Peyer's patch (tissue), 4 donors: ENCODE results near the gene MDN1. TPM values are rescaled to one million over a fixed set of nuclear protein-coding genes. Genes with fewer than 3 reads are reported as not detected.

Source experiments
- DNase-seq, 3 donors: peaks; one replicate each; pipeline ENCODE4 v3.0.0-alpha.2; 2017 to 2019
- H3K27ac ChIP-seq, 4 donors: fragments of 200-600 bp; sonication (generic); one replicate each; pipeline ENCODE4 v1.5.1; 2016 to 2019
- H3K27me3 ChIP-seq, 2 donors: fragments of 200-600 bp; sonication (generic); one replicate each; pipeline ENCODE4 v1.5.1; 2019
- H3K36me3 ChIP-seq, 3 donors: fragments of 200-600 bp; sonication (generic); one replicate each; pipeline ENCODE4 v1.5.1; 2016 to 2019
- H3K4me1 ChIP-seq, 4 donors: fragments of 200-600 bp; sonication (generic); one replicate each; pipeline ENCODE4 v1.5.1; 2016 to 2019
- H3K4me3 ChIP-seq, 4 donors: fragments of 200-600 bp; sonication (generic); 1 replicate in 3 of 4; 2 replicates in 1 of 4; pipeline ENCODE4 v1.5.1; 2016 to 2019; ENCODE audit warnings: mild to moderate bottlenecking in 1 of 4
- H3K9me3 ChIP-seq, 4 donors: fragments of 200-600 bp; sonication (generic); one replicate each; pipeline ENCODE4 v1.5.1; 2016 to 2019; ENCODE audit warnings: mild to moderate bottlenecking in 1 of 4
- POLR2A ChIP-seq, 2 donors: fragments of 450-650 bp; IDR thresholded peaks; one replicate each; pipeline ENCODE4 v1.5.1; 2017; ENCODE audit warnings: antibody characterized with exemption in 2 of 2, mild to moderate bottlenecking in 2 of 2, moderate library complexity in 2 of 2
- total RNA-seq, 4 donors: library from RNA; depleted of rRNA; stranded (reverse); fragments of >200 nt; gene quantifications; one replicate each; pipeline ENCODE4 v1.1.0, GENCODE V29; 2016
- TF ChIP-seq, protein P1 (sequence below), 6 experiments: fragments of 450-650 bp in 4 of 6; fragments of 200-600 bp in 2 of 6; sonication (generic) in 1 of 6; IDR thresholded peaks; one replicate each; pipeline ENCODE4 v1.5.1; 2017 to 2019; ENCODE audit warnings: antibody characterized with exemption in 6 of 6, mild to moderate bottlenecking in 3 of 6, moderate library complexity in 1 of 6

MDN1 gene
- total RNA-seq, 4 donors from 2014 or later, result 19.6 to 62.7 (median 35.5) TPM

- Histone ChIP-seq H3K4me3 (no peak overlapping the region), H3K27ac (no peak overlapping the region), H3K4me1 (no peaks in the 10 kb centered on the region), H3K36me3 (peaks cover 0 to 63% (median 0%) of the 10 kb centered on the region in 3 donors), H3K27me3 (no peaks in the 10 kb centered on the region), H3K9me3 (no peaks in the 10 kb centered on the region)
- DNase-seq, result no peak
- TF ChIP-seq, protein P1, sequence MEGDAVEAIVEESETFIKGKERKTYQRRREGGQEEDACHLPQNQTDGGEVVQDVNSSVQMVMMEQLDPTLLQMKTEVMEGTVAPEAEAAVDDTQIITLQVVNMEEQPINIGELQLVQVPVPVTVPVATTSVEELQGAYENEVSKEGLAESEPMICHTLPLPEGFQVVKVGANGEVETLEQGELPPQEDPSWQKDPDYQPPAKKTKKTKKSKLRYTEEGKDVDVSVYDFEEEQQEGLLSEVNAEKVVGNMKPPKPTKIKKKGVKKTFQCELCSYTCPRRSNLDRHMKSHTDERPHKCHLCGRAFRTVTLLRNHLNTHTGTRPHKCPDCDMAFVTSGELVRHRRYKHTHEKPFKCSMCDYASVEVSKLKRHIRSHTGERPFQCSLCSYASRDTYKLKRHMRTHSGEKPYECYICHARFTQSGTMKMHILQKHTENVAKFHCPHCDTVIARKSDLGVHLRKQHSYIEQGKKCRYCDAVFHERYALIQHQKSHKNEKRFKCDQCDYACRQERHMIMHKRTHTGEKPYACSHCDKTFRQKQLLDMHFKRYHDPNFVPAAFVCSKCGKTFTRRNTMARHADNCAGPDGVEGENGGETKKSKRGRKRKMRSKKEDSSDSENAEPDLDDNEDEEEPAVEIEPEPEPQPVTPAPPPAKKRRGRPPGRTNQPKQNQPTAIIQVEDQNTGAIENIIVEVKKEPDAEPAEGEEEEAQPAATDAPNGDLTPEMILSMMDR (IDR thresholded peaks at IDR 0.05), result no peak
- TF ChIP-seq POLR2A (IDR thresholded peaks at IDR 0.05), result no peak
Measured at GRCh38 chr6:89724981-89725380, 94.6 kb downstream of the MDN1 start.

- Histone ChIP-seq H3K4me3 (no peak overlapping the region), H3K27me3 (no peaks in the 10 kb centered on the region), H3K9me3 (no peaks in the 10 kb centered on the region), H3K27ac (no peak overlapping the region), H3K4me1 (no peaks in the 10 kb centered on the region), H3K36me3 (peaks cover 0 to 64% (median 0%) of the 10 kb centered on the region in 3 donors)
- no peak for DNase-seq
- no peak for TF ChIP-seq POLR2A (IDR thresholded peaks at IDR 0.05)
- TF ChIP-seq, protein P1 (IDR thresholded peaks at IDR 0.05), result no peak
Measured at GRCh38 chr6:89723046-89723445, 96.5 kb downstream of the MDN1 start.

- no peak for DNase-seq
- H3K36me3 ChIP-seq, result peaks cover 0 to 83% (median 0%) of the 10 kb centered on the region in 3 donors
- no peaks in the 10 kb centered on the region for H3K27me3 ChIP-seq
- TF ChIP-seq POLR2A (IDR thresholded peaks at IDR 0.05), result no peak
- TF ChIP-seq, protein P1 (IDR thresholded peaks at IDR 0.05), result no peak
- H3K9me3 ChIP-seq, result no peaks in the 10 kb centered on the region
- no peaks in the 10 kb centered on the region for H3K4me1 ChIP-seq
- no peak overlapping the region for H3K4me3 ChIP-seq
- H3K27ac ChIP-seq, result no peak overlapping the region
Measured at GRCh38 chr6:89716532-89716931, 103.1 kb downstream of the MDN1 start.

- Histone ChIP-seq H3K4me1 (no peaks in the 10 kb centered on the region), H3K9me3 (no peaks in the 10 kb centered on the region), H3K27ac (no peak overlapping the region), H3K4me3 (no peak overlapping the region), H3K36me3 (peaks cover 0 to 85% (median 0%) of the 10 kb centered on the region in 3 donors), H3K27me3 (no peaks in the 10 kb centered on the region)
- TF ChIP-seq POLR2A (IDR thresholded peaks at IDR 0.05), result no peak
- TF ChIP-seq, protein P1 (IDR thresholded peaks at IDR 0.05), result no peak
- no peak for DNase-seq
Measured at GRCh38 chr6:89711801-89712200, 107.8 kb downstream of the MDN1 start.

GRCh38 chr6:89708316-89708715 lies 111.3 kb downstream of the MDN1 start:
- no peaks in the 10 kb centered on the region for H3K27me3 ChIP-seq
- H3K4me1 ChIP-seq, result no peaks in the 10 kb centered on the region
- H3K9me3 ChIP-seq, result no peaks in the 10 kb centered on the region
- H3K36me3 ChIP-seq, result peaks cover 0 to 65% (median 0%) of the 10 kb centered on the region in 3 donors
- H3K27ac ChIP-seq, result no peak overlapping the region
- H3K4me3 ChIP-seq, result no peak overlapping the region
- TF ChIP-seq, protein P1 (IDR thresholded peaks at IDR 0.05), result no peak
- TF ChIP-seq POLR2A (IDR thresholded peaks at IDR 0.05), result no peak
- no peak for DNase-seq

DNA sequence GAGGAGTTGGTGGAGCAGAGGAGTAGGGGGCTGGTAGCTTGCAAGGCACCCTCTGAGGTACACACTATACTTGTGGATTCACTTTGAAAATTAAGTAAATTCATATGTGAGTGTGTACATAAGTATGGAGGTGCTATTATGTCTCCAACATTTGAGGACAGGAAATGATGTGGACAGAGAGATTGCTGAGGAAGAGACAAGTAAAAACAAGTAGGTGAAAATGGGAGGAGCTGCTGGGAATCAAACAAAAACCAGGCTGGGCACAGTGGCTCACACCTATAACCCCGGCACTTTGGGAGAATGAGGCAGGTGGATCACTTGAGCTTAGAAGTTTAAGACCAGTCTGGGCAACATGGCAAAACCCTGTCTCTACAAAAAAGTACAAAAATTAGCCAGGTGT lies 111.8 kb downstream of the MDN1 start:
- DNase-seq, result no peak
- Histone ChIP-seq H3K4me3 (no peak overlapping the region), H3K27ac (no peak overlapping the region), H3K4me1 (no peaks in the 10 kb centered on the region), H3K9me3 (no peaks in the 10 kb centered on the region), H3K27me3 (no peaks in the 10 kb centered on the region), H3K36me3 (peaks cover 0 to 60% (median 0%) of the 10 kb centered on the region in 3 donors)
- TF ChIP-seq, protein P1 (IDR thresholded peaks at IDR 0.05), result no peak
- no peak for TF ChIP-seq POLR2A (IDR thresholded peaks at IDR 0.05)
